VCaP (cell line): Measurements from ENCODE around the gene USP15.

Source experiments
- H3K27ac ChIP-seq: fragments of 450-650 bp; 2 replicates; pipeline ENCODE4 v1.5.1; 2017
- TF ChIP-seq, protein P1 (sequence below): fragments of 450-650 bp; conservative IDR thresholded peaks from 2 replicates; pipeline ENCODE4 v1.5.1; 2017; ENCODE audit warnings: mild to moderate bottlenecking, moderate library complexity

Gene USP15

DNA sequence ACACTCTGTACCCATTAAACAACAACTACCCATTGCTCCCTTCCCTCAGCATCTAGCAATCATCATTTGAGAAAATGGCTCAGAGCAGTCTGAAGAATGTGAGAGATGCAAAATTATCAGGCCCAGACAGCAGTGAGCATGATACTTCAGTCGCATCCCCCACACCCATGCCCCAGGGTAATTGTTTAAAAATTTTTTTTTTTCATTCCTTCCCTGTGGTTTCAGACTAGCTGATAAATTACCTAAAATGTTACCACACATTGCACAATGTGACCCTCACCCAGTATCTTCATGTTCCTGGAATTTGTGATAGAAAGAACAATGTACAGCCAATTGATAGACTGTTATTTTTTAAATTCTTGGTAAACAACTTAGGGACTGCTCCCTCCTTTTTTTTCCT is 11.3 kb upstream of the USP15 start:
- TF ChIP-seq, protein P1, sequence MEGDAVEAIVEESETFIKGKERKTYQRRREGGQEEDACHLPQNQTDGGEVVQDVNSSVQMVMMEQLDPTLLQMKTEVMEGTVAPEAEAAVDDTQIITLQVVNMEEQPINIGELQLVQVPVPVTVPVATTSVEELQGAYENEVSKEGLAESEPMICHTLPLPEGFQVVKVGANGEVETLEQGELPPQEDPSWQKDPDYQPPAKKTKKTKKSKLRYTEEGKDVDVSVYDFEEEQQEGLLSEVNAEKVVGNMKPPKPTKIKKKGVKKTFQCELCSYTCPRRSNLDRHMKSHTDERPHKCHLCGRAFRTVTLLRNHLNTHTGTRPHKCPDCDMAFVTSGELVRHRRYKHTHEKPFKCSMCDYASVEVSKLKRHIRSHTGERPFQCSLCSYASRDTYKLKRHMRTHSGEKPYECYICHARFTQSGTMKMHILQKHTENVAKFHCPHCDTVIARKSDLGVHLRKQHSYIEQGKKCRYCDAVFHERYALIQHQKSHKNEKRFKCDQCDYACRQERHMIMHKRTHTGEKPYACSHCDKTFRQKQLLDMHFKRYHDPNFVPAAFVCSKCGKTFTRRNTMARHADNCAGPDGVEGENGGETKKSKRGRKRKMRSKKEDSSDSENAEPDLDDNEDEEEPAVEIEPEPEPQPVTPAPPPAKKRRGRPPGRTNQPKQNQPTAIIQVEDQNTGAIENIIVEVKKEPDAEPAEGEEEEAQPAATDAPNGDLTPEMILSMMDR, result no peak
- no peak overlapping the region for H3K27ac ChIP-seq

DNA sequence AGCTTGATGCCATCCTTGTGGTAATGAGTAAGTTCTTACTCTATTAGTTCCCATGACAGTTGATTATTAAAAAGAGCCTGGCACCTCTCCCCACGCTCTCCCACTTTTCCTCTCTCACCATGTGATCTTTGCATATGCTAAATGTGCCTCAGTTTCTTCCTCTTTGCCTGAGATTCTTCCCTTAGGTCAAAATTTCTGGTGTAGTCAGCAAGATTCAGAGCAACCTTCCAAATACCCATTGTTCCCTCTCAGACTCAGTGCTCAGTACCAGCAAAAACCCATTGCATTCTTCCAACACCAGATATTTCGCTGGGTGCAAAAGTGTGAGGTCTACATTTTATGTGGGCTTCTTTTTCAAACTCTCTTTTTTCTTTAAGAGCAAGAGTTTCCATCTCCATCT is 10.8 kb upstream of the USP15 start:
- no peak overlapping the region for H3K27ac ChIP-seq
- TF ChIP-seq, protein P1, result no peak

DNA sequence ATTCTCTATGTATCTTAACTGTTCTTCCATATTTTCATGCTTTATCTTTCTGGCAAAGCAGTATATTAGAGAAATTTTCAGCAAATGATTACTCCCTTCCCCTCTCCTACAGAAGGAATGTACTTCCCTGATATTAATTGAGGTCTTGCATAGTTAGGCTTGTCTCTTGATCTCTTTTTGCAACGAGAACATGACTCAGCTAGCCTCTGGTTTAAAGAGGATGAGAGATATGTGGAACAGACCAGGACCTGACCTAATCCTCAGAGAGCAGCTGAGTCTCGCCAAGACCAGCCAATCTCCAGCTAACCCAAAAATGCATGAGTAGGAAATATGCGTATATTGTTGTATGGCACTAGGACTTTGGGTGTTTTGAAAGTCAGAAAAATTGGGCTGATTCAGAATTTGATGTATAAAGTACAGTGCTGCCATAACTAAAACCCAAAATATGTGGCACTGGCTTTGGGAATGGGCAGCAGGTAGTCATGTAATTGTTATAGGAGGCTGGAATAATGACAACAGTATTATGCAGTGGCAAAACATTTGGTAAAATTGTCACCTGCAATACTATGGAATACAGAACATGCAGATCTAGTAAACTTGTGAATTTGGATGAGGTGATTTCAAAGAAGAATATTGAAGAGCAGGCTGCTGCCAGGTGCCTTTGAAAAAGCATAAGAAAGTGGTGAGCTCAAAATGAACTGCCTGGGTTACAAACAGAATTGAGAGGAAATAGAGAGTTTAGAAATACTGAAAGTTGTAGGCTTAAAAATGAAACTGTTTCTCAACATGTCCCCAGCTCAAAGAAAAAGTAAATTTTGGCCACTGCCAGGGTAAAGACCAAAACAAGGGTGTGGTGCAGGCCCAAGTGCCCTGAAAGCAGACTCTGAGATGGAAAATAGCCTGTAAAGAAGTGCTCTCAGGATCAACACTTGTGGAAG is 9.3 kb upstream of the USP15 start:
- TF ChIP-seq, protein P1, result no peak
- no peak overlapping the region for H3K27ac ChIP-seq

DNA sequence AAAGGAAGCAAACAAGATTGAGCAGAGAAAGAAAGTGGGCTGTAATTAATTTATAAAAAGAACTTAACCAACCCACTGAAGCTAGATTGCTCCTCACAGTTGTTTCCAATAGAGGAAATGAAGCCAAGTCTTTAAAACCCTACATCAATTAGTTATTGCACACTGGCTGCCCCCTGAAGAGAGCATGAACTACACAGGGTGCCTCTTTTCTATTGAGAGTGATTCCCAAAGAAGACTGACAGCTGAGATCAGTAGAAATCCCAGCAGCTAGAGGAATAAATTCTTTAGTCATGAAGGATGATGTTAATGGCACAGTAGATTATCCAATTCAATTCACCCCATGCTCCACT is 8.6 kb upstream of the USP15 start:
- no peak overlapping the region for H3K27ac ChIP-seq
- TF ChIP-seq, protein P1, result no peak

DNA sequence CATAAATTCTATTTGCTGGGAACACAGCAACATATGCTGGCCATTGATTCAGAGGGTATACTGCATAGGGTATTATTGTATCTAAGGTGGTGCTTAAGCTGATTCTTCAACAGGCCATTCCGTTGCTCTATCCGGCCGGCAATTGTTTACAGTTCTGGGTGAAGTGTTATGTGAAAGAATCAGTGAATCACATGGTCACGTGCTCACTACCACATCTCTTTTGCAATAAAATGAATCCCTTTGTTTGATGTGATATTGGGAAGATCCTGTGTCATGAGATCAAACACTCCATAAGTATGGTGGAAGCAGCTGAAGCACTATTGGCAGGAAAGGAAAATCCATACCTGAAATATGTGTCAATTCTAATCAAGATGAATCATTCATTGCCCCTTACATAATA is 7.6 kb upstream of the USP15 start:
- no peak overlapping the region for H3K27ac ChIP-seq

DNA sequence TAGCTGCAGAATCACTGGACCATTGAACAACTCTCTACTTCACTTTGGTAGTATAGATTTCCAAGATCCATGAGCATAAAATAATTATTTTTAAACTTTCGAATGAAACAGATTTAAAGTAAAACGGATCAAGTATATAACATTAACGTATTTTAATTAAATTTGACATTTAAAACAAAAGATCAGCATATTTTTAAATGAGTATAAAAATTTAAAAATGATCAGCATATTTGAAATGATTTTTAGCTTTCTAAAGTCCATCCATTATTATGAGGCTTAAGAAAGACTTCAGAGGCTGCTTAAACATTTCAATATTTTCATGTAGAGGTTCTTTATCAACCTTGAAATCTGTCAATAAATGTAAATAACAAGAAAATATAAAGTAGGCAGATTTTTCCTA is 5.2 kb upstream of the USP15 start:
- TF ChIP-seq, protein P1, result no peak
- H3K27ac ChIP-seq, result no peak overlapping the region

More for the DNA sequence above, 7.6 kb upstream of the USP15 start:
- TF ChIP-seq, protein P1, result no peak

GRCh38 chr12:62256408-62257096 is 3.7 kb upstream of the USP15 start:
- TF ChIP-seq, protein P1, result no peak
- no peak overlapping the region for H3K27ac ChIP-seq
